HCT116 (cell line): ENCODE measurements around the gene TMCO1.
"Not testable (repeated sequence)": the region's sequence is repeated elsewhere in the genome, so short reads cannot be mapped to it uniquely, and the experiment has no call there.

ENCODE experiments used
- CTCF ChIP-seq, 3 experiments: fragments of 200-600 bp in 1 of 3; sonication (generic) in 1 of 3; IDR thresholded peaks in 2 of 3; conservative IDR thresholded peaks in 1 of 3; 2 replicates each; pipeline ENCODE4 v1.5.1; 2012 to 2017; ENCODE audit warnings: low read depth in 2 of 3, low read length in 2 of 3, antibody characterized with exemption in 1 of 3, borderline replicate concordance in 1 of 3, control low read depth in 1 of 3, mild to moderate bottlenecking in 1 of 3, mixed read lengths in 1 of 3, mixed run types in 1 of 3, moderate library complexity in 1 of 3; ENCODE audit not compliant: insufficient read depth in 1 of 3
- EZH2 ChIP-seq: fragments of 200-600 bp; sonication (generic); IDR thresholded peaks from 2 replicates; pipeline ENCODE4 v1.6.1; 2017; ENCODE audit warnings: antibody characterized with exemption, mixed run types
- POLR2A ChIP-seq: IDR thresholded peaks from 2 replicates; pipeline ENCODE4 v1.7.0; 2011; ENCODE audit warnings: borderline replicate concordance; ENCODE audit not compliant: insufficient read depth, insufficient read length; ENCODE audit errors: extremely low read depth
- POLR2AphosphoS5 ChIP-seq: IDR thresholded peaks from 2 replicates; pipeline ENCODE4 v1.6.1; 2011; ENCODE audit warnings: mild to moderate bottlenecking, low read depth, low read length, moderate library complexity
- REST ChIP-seq: IDR thresholded peaks from 2 replicates; pipeline ENCODE4 v1.6.1; 2012; ENCODE audit warnings: low read depth
- SIN3A ChIP-seq: IDR thresholded peaks from 2 replicates; pipeline ENCODE4 v1.6.1; 2012; ENCODE audit warnings: low read depth

GRCh38 chr1:165701922-165702321, 66.7 kb downstream of the TMCO1 start:
- TF ChIP-seq POLR2A; CTCF (IDR thresholded peaks at IDR 0.05 in 2 of 3, conservative IDR thresholded peaks at IDR 0.05 in 1 of 3; ENCODE audit: borderline replicate concordance in 1 of 3, insufficient read depth in 1 of 3, low read depth in 2 of 3, low read length in 2 of 3); SIN3A; POLR2AphosphoS5; EZH2; REST: not testable (repeated sequence)
